H9 (cell line): Measurements from ENCODE around the gene CYBA. TPM values are rescaled to one million over a fixed set of nuclear protein-coding genes. Genes with fewer than 3 reads are reported as not detected.

Experiments used
- DNase-seq: peaks from one replicate; pipeline ENCODE4 v3.0.0-alpha.2; 2017
- H2AFZ ChIP-seq: one replicate; pipeline ENCODE4 v1.6.1; 2013; ENCODE audit warnings: mild to moderate bottlenecking, low read length, control low read depth, moderate library complexity
- H2AK5ac ChIP-seq: 2 replicates; pipeline ENCODE4 v1.6.1; 2013; ENCODE audit warnings: low read length, control low read depth, mixed read lengths; ENCODE audit not compliant: insufficient read length
- H2BK120ac ChIP-seq: one replicate; pipeline ENCODE4 v1.6.1; 2013; ENCODE audit warnings: low read depth, mild to moderate bottlenecking, low read length, control low read depth, inconsistent platforms; ENCODE audit not compliant: poor library complexity, severe bottlenecking
- H2BK12ac ChIP-seq: 2 replicates; pipeline ENCODE4 v1.6.1; 2013; ENCODE audit warnings: low read length, control low read depth, mixed read lengths, low read depth; ENCODE audit not compliant: insufficient read length
- H2BK15ac ChIP-seq: 2 replicates; pipeline ENCODE4 v1.6.1; 2013; ENCODE audit warnings: low read depth, low read length, control low read depth
- H2BK20ac ChIP-seq: one replicate; pipeline ENCODE4 v1.6.1; 2013; ENCODE audit warnings: low read depth, mild to moderate bottlenecking, low read length, control low read depth, inconsistent platforms; ENCODE audit not compliant: poor library complexity, severe bottlenecking
- H2BK5ac ChIP-seq: 2 replicates; pipeline ENCODE4 v1.6.1; 2013; ENCODE audit warnings: low read length, control low read depth, mixed read lengths; ENCODE audit not compliant: insufficient read length
- H3K14ac ChIP-seq: 2 replicates; pipeline ENCODE4 v1.6.1; 2013; ENCODE audit warnings: low read length, control low read depth; ENCODE audit not compliant: insufficient read depth
- H3K18ac ChIP-seq: 2 replicates; pipeline ENCODE4 v1.6.1; 2013; ENCODE audit warnings: low read depth, mild to moderate bottlenecking, mixed read lengths, low read length, control low read depth; ENCODE audit not compliant: insufficient read length
- H3K23ac ChIP-seq: 2 replicates; pipeline ENCODE4 v1.6.1; 2013; ENCODE audit warnings: low read length, control low read depth, mixed read lengths, low read depth; ENCODE audit not compliant: insufficient read length
- H3K23me2 ChIP-seq: 2 replicates; pipeline ENCODE4 v1.6.1; 2013; ENCODE audit warnings: low read depth, mild to moderate bottlenecking, mixed read lengths, low read length, control low read depth; ENCODE audit not compliant: insufficient read length, poor library complexity, severe bottlenecking
- H3K27ac ChIP-seq: 2 replicates; pipeline ENCODE4 v1.5.1; 2013; ENCODE audit warnings: low read length, control low read depth, mixed read lengths, low read depth; ENCODE audit not compliant: insufficient read length
- H3K27me3 ChIP-seq: 2 replicates; pipeline ENCODE4 v1.6.1; 2013; ENCODE audit warnings: low read length, control low read depth, inconsistent platforms; ENCODE audit not compliant: insufficient read depth
- H3K4ac ChIP-seq: 2 replicates; pipeline ENCODE4 v1.6.1; 2013; ENCODE audit warnings: low read depth, mild to moderate bottlenecking, control low read depth, inconsistent platforms, low read length, moderate library complexity
- H3K4me1 ChIP-seq: 2 replicates; pipeline ENCODE4 v1.6.1; 2013; ENCODE audit warnings: low read length, control low read depth, inconsistent platforms; ENCODE audit not compliant: insufficient read depth
- H3K4me2 ChIP-seq: 2 replicates; pipeline ENCODE4 v1.6.1; 2013; ENCODE audit warnings: low read length, control low read depth, mixed read lengths; ENCODE audit not compliant: insufficient read length, insufficient read depth
- H3K56ac ChIP-seq: 2 replicates; pipeline ENCODE4 v1.6.1; 2013; ENCODE audit warnings: low read depth, mild to moderate bottlenecking, mixed read lengths, low read length, control low read depth; ENCODE audit not compliant: insufficient read length
- H3K79me1 ChIP-seq: 2 replicates; pipeline ENCODE4 v1.6.1; 2013; ENCODE audit warnings: low read depth, mild to moderate bottlenecking, moderate library complexity, low read length, control low read depth, inconsistent platforms; ENCODE audit not compliant: insufficient read depth, poor library complexity, severe bottlenecking
- H3K79me2 ChIP-seq: 2 replicates; pipeline ENCODE4 v1.6.1; 2013; ENCODE audit warnings: low read length, control low read depth, inconsistent platforms; ENCODE audit not compliant: insufficient read depth
- H3K9ac ChIP-seq: 2 replicates; pipeline ENCODE4 v1.6.1; 2013; ENCODE audit warnings: low read length, control low read depth, mixed read lengths; ENCODE audit not compliant: insufficient read length; ENCODE audit errors: extremely low read depth
- H3K9me3 ChIP-seq: one replicate; pipeline ENCODE4 v1.6.1; 2013; ENCODE audit warnings: low read depth, low read length, inconsistent platforms; ENCODE audit not compliant: control insufficient read depth
- H3T11ph ChIP-seq: one replicate; pipeline ENCODE4 v1.6.1; 2013; ENCODE audit warnings: mild to moderate bottlenecking, low read length, control low read depth, inconsistent platforms
- H4K20me1 ChIP-seq: one replicate; pipeline ENCODE4 v1.6.1; 2013; ENCODE audit not compliant: control insufficient read depth, insufficient read length, insufficient read depth
- H4K5ac ChIP-seq: 2 replicates; pipeline ENCODE4 v1.6.1; 2013; ENCODE audit warnings: low read depth, mild to moderate bottlenecking, mixed read lengths, low read length, control low read depth; ENCODE audit not compliant: insufficient read length
- H4K8ac ChIP-seq: replicated peaks from 2 replicates; pipeline ENCODE4 v1.6.1; 2013; ENCODE audit warnings: low read length, control low read depth, mixed read lengths, low read depth; ENCODE audit not compliant: insufficient read length
- H4K91ac ChIP-seq: 2 replicates; pipeline ENCODE4 v1.6.1; 2013; ENCODE audit warnings: low read depth, mild to moderate bottlenecking, moderate library complexity, mixed read lengths, low read length, control low read depth; ENCODE audit not compliant: insufficient read length
- H3K27ac Mint-ChIP-seq, 3 experiments: 2 replicates in 2 of 3; 3 replicates in 1 of 3; pipeline ENCODE4 v1.8.0; 2020 to 2021; ENCODE audit warnings: mixed read lengths in 3 of 3, mild to moderate bottlenecking in 1 of 3, moderate library complexity in 1 of 3
- H3K27me3 Mint-ChIP-seq: 2 replicates; pipeline ENCODE4 v1.8.0; 2021; ENCODE audit warnings: low read depth, mild to moderate bottlenecking, moderate library complexity, mixed read lengths
- H3K36me3 Mint-ChIP-seq, 3 experiments: 2 replicates in 2 of 3; 3 replicates in 1 of 3; pipeline ENCODE4 v1.8.0; 2020 to 2021; ENCODE audit warnings: low read depth in 3 of 3, mixed read lengths in 3 of 3; ENCODE audit not compliant: insufficient read depth in 1 of 3
- H3K4me1 Mint-ChIP-seq, 2 experiments: 2 replicates each; pipeline ENCODE4 v1.8.0; 2020; ENCODE audit warnings: mixed read lengths in 2 of 2
- H3K4me3 Mint-ChIP-seq, 2 experiments: 2 replicates in 1 of 2; 3 replicates in 1 of 2; pipeline ENCODE4 v1.8.0; 2020 to 2021; ENCODE audit warnings: mild to moderate bottlenecking in 2 of 2, mixed read lengths in 2 of 2, moderate library complexity in 1 of 2
- H3K9me3 Mint-ChIP-seq, 2 experiments: 2 replicates in 1 of 2; 3 replicates in 1 of 2; pipeline ENCODE4 v1.8.0; 2020; ENCODE audit warnings: mild to moderate bottlenecking in 2 of 2, mixed read lengths in 2 of 2, moderate library complexity in 1 of 2
- WGBS: extraction: QIAGEN DNeasy Blood & Tissue Kit; methylation state at CpG from one replicate; pipeline ENCODE4 v1.1.7; 2013; ENCODE audit warnings: missing lambda C conversion rate, low lambda C conversion rate, mixed read lengths; ENCODE audit not compliant: insufficient read length; ENCODE audit errors: extremely low coverage; 5-methylcytosine and 5-hydroxymethylcytosine counted together
- total RNA-seq: library from RNA; stranded (reverse); gene quantifications from 2 replicates; pipeline ENCODE4 v1.2.1, GENCODE V29; 2021
- TF ChIP-seq, protein P1 (sequence below): fragments of 200-600 bp; sonication (generic); conservative IDR thresholded peaks from 3 replicates; pipeline ENCODE4 v1.8.0; 2021; ENCODE audit warnings: antibody characterized with exemption, mild to moderate bottlenecking

The CYBA gene
- total RNA-seq, 1 experiment from 2014 or later: 153 TPM

DNA sequence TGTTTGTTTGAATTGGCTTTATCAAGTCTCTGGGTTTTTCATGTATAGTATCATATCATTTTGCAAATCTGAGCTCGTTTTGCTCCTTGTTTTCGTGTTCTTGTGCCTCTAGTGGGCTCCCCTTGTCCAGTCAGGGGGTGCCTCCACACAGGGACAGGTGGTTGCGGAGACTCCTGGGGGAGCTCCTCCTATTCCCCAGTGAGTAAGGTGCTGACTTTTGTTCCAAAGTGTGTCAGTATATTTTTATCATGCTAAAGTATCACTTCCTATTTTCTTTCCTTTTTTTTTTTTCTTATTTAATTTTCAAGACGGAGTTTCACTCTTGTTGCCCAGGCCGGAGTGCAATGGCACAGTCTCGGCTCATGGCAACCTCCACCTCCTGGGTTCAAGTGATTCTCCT lies 42.8 kb downstream of the CYBA start:
- Histone ChIP-seq H4K91ac (no peak overlapping the region), H3K9ac (no peak overlapping the region), H2AK5ac (no peak overlapping the region), H3K4me1 (no peaks in the 10 kb centered on the region; the same call in 1 of the 2 replicates), H4K8ac (no peak overlapping the region), H3K23ac (no peak overlapping the region), H2BK20ac (no peak overlapping the region), H3K56ac (no peak overlapping the region), H3K79me2 (no peaks in the 10 kb centered on the region), H3K23me2 (no peaks in the 10 kb centered on the region), H2BK120ac (no peak overlapping the region), H4K20me1 (no peaks in the 10 kb centered on the region), H3K9me3 (no peaks in the 10 kb centered on the region), H3K4ac (no peak overlapping the region), H3T11ph (no peak overlapping the region), H3K18ac (no peak overlapping the region), H2BK12ac (no peak overlapping the region), H2BK15ac (no peak overlapping the region), H2BK5ac (no peak overlapping the region), H3K4me2 (no peak overlapping the region), H2AFZ (no peak overlapping the region), H3K27me3 (no peaks in the 10 kb centered on the region), H3K27ac (no peak overlapping the region), H3K79me1 (no peaks in the 10 kb centered on the region), H4K5ac (no peak overlapping the region), H3K14ac (no peak overlapping the region)
- no CpG with 5 or more reads among the region's 6 CpGs for WGBS
- TF ChIP-seq, protein P1, sequence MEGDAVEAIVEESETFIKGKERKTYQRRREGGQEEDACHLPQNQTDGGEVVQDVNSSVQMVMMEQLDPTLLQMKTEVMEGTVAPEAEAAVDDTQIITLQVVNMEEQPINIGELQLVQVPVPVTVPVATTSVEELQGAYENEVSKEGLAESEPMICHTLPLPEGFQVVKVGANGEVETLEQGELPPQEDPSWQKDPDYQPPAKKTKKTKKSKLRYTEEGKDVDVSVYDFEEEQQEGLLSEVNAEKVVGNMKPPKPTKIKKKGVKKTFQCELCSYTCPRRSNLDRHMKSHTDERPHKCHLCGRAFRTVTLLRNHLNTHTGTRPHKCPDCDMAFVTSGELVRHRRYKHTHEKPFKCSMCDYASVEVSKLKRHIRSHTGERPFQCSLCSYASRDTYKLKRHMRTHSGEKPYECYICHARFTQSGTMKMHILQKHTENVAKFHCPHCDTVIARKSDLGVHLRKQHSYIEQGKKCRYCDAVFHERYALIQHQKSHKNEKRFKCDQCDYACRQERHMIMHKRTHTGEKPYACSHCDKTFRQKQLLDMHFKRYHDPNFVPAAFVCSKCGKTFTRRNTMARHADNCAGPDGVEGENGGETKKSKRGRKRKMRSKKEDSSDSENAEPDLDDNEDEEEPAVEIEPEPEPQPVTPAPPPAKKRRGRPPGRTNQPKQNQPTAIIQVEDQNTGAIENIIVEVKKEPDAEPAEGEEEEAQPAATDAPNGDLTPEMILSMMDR: no peak
- Mint-ChIP-seq H3K36me3 (peaks cover 9 to 71% (median 47%) of the 10 kb centered on the region in 3 experiments; a peak in 6 of 7 replicates), H3K4me1 (peaks cover 0 to 11% of the 10 kb centered on the region in 2 experiments; a peak in 2 of 4 replicates), H3K4me3 (no peak overlapping the region), H3K27ac (no peak overlapping the region), H3K27me3 (no peaks in the 10 kb centered on the region), H3K9me3 (no peaks in the 10 kb centered on the region)
- DNase-seq: no peak
